ENCODE data around the gene SLC25A15.

DNA sequence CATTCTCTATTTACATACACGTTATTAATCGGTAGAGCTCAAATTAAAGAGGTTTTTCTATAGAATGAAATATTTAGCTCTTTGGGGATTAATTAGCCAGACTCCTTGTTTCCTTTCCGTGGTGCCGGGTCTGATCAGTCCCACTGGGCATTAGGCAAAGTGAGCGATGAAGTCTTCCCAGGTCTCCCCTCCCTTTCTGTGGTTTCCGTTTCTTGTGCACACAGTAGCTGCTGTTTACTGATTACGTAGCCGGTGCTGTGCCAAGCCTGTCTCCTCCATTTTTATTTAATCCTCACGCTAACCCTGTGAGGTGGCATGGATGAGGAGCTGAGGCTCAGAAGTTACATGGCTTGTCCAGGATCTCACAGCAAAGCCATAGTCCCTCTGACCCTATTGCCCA, 9.0 kb downstream of the SLC25A15 start:
- TF ChIP-seq, protein P1, sequence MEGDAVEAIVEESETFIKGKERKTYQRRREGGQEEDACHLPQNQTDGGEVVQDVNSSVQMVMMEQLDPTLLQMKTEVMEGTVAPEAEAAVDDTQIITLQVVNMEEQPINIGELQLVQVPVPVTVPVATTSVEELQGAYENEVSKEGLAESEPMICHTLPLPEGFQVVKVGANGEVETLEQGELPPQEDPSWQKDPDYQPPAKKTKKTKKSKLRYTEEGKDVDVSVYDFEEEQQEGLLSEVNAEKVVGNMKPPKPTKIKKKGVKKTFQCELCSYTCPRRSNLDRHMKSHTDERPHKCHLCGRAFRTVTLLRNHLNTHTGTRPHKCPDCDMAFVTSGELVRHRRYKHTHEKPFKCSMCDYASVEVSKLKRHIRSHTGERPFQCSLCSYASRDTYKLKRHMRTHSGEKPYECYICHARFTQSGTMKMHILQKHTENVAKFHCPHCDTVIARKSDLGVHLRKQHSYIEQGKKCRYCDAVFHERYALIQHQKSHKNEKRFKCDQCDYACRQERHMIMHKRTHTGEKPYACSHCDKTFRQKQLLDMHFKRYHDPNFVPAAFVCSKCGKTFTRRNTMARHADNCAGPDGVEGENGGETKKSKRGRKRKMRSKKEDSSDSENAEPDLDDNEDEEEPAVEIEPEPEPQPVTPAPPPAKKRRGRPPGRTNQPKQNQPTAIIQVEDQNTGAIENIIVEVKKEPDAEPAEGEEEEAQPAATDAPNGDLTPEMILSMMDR (IDR thresholded peaks at IDR 0.05; ENCODE audit: insufficient read depth, low read length, poor library complexity, severe bottlenecking) = no peak
- no peak for TF ChIP-seq EZH2phosphoT487 (conservative IDR thresholded peaks at IDR 0.05; ENCODE audit: low read length)
